GM21515 (cell line): Measurements from ENCODE around the gene PPAN.

Experiments
- ATAC-seq: cut with Tn5 transposase; IDR thresholded peaks from one replicate; pipeline ENCODE4 v1.9.1; 2021; ENCODE audit not compliant: unreplicated experiment

PPAN gene, protein sequence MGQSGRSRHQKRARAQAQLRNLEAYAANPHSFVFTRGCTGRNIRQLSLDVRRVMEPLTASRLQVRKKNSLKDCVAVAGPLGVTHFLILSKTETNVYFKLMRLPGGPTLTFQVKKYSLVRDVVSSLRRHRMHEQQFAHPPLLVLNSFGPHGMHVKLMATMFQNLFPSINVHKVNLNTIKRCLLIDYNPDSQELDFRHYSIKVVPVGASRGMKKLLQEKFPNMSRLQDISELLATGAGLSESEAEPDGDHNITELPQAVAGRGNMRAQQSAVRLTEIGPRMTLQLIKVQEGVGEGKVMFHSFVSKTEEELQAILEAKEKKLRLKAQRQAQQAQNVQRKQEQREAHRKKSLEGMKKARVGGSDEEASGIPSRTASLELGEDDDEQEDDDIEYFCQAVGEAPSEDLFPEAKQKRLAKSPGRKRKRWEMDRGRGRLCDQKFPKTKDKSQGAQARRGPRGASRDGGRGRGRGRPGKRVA

DNA sequence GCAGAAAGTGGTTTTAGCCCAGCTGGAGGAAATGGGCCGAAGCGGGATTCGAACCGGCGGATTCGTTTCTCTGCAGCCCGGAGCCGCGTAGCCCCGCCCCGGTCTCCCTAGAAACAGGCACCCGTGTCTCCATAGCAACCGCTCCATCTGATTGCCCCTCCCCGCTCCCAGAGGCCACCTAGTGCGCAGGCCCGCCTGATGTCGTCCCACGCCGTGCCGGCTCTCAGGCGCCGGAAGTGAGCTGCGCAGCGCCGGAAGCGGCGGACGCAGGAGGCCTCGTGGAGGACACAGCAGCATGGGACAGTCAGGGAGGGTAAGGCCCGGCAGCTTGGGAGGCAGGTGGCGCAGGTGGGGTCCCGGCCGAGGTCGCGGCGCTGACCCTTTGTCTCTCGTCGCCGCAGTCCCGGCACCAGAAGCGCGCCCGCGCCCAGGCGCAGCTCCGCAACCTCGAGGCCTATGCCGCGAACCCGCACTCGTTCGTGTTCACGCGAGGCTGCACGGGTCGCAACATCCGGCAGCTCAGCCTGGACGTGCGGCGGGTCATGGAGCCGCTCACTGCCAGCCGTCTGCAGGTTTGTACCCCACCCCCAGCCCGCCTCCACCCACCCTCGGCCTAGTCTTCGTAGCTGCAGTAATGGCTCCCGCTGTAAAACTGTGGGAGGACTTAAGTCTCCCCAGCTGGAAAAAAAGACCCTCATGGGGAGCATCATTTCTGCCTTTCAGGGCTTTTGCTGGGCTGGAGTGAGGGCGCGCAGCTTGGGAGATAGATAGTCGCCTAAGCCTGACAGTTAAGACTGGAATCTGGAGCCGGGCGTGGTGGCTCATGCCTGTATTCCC lies at the start of gene PPAN:
TSS of gene PPAN (plus strand) at position 263 of the 837 bp plus-strand sequence. CDS start at position 296, 33 bp downstream.
- peak; percentile 45 for ATAC-seq

DNA sequence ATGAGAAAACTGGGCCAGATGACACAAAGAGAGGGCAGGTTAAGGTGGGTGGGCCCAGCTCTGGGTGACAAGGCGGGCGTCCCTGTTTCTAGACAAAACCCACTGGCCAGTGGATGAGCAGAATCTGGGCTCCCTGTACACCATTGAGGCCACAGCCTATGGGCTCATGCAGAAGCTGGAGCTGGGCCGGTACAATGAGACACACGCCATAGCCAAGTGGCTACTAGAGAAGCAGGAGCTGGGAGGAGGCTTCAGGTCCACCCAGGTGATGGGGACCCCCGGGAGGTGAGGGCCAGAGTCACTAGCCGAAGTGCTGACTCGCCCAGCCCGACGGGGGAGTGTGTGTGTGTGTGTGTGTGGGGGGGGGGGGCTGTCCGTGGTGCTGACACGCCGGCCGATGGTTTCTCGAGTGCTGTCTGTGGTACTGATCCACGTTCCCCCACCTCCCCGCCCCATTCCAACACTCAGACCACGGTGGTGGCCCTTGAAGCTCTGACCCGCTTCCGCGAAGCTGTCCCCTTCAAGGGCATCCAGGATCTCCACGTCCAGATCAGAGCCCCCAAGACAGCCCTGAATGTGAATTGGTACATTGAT lies 44.3 kb upstream of the PPAN start:
- ATAC-seq = no peak

GRCh38 chr19:10068205-10068604 lies 38.0 kb upstream of the PPAN start:
- no peak for ATAC-seq

GRCh38 chr19:10069046-10069445 lies 37.1 kb upstream of the PPAN start:
- ATAC-seq = no peak

DNA sequence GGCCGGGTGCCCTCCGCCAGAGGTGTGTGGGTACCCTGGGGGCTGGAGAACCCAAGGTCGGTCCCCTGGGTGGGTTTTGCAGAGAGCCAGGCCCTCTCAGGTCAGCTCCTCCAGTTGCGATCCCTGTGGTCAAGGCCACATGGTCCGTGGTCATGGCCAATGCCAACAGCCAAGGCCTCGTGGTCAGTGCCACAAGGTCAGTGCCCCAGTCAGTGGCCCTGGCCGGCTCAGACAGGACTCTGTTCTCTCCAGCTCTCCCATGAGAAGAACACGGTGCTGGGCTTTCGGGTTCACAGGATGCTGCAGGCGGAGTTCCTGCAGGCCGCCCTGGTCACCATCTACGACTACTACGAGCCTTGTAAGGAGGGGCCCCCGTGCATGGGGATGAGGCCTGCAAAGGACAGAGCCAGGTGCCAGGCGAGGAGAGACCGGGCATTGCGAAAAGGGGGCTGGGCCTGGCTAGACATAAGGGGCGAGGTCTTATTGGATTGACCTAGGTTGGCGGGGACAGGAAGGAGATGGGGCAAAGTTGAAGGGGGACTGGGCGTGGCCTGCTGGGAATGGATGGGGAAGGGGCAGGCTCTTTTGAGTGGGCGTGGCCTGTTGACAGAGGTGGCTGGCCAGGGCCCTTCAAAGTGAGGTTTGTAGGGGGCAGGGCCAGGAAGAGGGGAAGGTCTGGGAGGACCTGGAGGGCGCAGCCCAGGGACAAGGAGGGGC lies 35.3 kb upstream of the PPAN start:
- no peak for ATAC-seq

DNA sequence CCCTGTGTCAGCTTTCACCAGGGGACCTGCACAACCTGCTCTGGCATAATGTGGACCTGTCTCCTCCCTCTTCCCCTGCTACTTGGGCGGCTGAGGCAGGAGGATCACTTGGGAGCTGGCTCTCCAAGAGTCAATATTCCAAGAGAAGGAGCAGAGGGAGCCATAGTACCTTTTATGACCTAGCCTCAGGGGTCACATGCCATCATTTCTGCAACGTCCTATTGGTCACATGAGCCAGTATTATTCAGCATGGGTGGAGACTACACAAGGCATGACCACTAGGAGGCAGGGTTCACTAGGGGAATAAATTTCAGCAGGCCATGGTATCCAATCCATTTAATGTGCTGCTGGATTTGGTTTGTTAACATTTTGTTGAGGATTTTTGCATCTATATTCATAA lies 32.0 kb upstream of the PPAN start:
- no peak for ATAC-seq

DNA sequence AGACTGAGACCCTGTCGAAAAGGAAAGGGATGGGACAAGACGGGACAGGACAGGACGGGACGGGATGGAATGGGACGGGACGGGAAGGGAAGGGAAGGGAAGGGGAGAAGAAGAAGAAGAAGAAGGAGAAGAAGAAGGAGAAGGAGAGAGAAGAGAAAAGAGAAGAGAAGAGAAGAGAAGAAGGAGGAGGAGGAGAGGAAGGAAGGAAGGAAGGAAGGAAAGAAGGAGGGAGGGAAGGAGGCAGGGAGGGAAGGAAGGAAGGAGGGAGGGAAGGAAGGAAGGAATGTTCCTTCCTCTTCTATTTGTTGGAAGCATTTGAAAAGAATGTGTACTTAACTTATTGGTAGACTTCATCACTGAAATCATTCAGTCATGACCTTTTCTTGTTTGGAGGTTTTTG lies 29.6 kb upstream of the PPAN start:
- ATAC-seq = no peak

- no peak for ATAC-seq
Measured at GRCh38 chr19:10078329-10078728, 27.8 kb upstream of the PPAN start.

GRCh38 chr19:10079031-10079453 lies 27.1 kb upstream of the PPAN start:
- ATAC-seq = no peak

GRCh38 chr19:10083911-10084310 lies 22.3 kb upstream of the PPAN start:
- no peak for ATAC-seq

- no peak for ATAC-seq
Measured at GRCh38 chr19:10084803-10085202, 21.4 kb upstream of the PPAN start.

DNA sequence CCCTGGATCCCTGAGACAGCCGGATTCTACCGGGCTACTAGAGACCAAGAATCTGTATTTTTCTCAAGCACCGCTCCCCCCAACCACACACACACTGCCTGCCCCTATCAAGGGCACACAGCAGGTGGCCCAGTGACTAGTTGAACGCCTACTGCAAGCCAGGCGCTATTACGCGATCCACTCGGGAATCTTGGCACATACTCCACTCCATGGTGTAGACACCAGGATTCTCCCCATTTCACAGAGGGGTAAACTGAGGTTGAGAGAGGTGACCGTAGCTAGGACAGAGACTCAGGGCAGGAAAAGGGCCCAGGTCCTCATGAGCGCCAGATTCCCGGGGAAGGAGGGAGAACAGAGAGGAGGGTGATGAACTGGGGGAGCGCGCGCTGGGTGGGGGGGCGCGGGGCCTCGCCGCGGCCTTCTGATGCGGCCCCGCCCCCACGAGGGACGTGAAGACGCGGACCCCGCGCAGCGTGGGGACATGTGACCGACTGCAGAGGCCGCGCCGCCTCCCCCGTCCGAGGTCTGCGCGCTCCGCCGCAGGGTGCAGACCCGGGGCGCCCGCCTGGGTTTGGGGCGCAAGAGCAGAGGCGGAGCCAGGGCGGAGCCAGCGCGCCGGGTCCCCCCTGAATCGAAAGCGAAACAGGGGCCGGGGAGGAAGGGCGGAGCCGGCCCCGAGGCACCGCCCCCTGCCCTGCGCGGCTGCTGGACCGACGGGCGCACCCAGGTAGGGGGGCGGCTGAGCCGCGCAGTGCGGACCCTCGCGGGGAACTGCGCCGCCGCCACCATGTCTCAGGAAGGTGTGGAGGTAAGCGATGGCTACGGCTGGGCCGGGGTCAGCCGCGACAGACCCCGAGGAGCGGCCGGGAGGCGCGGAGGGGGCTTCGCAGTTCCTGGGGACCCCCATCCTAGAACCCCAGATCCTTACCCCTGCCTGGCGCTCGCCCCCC lies 20.2 kb upstream of the PPAN start, which contains the start of gene SHFL:
TSS of gene SHFL (plus strand) at position 677 of the 950 bp plus-strand sequence. CDS start at position 788, 111 bp downstream.
- ATAC-seq = peak; percentile 78

GRCh38 chr19:10086591-10087192 lies 19.5 kb upstream of the PPAN start:
- ATAC-seq = no peak

DNA sequence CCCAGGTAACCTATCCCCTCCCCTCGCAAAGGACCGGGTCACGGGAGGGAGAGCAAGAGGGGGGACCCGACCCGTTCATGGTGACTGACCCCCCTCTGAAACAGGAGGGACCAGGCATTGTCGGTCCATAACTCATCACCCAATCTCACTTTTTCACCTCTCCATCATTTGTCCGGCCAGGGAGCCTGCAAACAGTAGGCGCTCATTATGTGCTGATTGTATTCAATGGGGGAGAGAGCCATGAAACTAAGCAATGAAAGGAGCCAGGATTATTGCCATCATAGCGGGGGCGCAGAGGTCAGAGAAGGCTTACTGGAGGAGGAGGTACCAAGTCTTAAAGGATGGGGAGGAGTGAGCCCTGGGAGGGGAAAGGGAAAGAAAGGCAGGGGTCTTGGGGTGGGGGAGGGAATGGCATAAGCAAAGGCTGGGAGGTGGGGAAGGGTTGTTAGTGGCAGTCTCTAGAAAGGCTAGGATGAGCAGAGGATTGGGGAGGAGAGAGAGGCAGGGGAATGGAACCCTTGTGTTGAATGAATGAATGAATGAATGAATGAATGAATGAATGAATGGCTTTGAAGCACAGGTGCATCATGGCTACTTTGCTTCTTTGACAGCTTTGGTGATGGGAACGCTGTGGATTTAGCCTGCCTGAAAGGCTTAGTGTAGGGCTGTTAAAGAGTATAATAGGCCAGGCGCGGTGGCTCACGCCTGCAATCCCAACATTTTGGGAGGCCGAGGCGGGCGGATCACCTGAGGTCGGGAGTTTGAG lies 18.7 kb upstream of the PPAN start:
- no peak for ATAC-seq

DNA sequence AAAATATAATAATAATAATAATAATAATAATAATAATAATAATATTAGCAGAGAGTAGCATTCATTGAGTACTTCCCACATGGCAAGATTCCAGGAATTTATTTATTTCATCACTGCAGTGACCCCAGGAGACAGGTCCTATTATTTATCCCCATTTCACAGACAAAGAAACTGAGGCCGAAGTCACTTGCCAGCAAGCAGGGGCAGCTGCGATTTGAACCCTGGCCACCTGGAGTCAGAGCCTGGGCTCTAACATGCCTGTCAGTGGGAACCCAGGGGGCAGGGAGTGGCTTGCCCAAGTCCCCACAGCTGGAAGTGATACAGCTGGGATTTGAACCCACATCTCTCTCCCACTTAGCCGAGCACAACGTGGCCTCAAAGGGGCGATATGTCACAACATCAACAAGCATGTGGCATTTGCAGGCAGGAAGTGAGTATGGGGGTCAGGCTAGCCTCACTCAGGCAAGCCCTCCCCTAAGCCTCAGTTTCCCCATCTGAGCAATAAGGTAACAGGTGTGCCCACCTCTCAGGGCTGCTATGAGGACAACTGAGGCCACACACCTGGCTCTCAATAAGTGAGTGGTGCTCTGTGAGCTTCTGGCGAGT lies 17.1 kb upstream of the PPAN start:
- ATAC-seq = no peak

- ATAC-seq = no peak
Measured at GRCh38 chr19:10089801-10090375, 16.3 kb upstream of the PPAN start.

DNA sequence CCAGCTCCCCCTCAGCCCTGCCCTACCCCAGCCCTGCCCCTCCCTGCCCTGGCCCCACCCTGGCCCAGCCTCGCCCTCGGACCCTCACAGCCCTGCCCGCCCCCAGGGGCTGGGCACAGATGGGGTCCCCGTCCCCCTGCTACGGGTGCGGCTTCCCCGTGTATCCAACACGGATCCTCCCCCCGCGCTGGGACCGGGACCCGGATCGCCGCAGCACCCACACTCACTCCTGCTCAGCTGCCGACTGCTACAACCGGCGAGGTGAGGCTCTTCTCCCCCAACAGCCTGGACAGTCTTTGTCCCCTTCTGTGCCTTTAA lies 14.8 kb upstream of the PPAN start:
- ATAC-seq = no peak
